SU-DHL-6 (cell line): ENCODE results near the gene ATG9B.

ENCODE experiments used
- EZH2phosphoT487 ChIP-seq: fragments of 200-600 bp; sonication (generic), shearing (Covaris generic); conservative IDR thresholded peaks from 2 replicates; pipeline ENCODE4 v1.6.1; 2018; ENCODE audit warnings: mild to moderate bottlenecking, antibody characterized with exemption, low read length, moderate library complexity, mixed read lengths
- TF ChIP-seq, protein P1 (sequence below): fragments of 200-600 bp; sonication (generic); IDR thresholded peaks from one replicate; pipeline ENCODE4 v1.5.1; 2017; ENCODE audit warnings: antibody characterized with exemption, mild to moderate bottlenecking, low read length, moderate library complexity; ENCODE audit not compliant: insufficient read depth, poor library complexity, severe bottlenecking

DNA sequence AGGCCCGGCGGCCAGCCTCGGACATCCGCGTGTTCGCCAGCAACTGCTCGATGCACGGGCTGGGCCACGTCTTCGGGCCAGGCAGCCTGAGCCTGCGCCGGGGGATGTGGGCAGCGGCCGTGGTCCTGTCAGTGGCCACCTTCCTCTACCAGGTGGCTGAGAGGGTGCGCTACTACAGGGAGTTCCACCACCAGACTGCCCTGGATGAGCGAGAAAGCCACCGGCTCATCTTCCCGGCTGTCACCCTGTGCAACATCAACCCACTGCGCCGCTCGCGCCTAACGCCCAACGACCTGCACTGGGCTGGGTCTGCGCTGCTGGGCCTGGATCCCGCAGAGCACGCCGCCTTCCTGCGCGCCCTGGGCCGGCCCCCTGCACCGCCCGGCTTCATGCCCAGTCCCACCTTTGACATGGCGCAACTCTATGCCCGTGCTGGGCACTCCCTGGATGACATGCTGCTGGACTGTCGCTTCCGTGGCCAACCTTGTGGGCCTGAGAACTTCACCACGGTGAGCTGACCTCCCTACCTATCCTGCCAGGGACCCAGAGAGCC, 24.7 kb upstream of the ATG9B start:
- TF ChIP-seq, protein P1, sequence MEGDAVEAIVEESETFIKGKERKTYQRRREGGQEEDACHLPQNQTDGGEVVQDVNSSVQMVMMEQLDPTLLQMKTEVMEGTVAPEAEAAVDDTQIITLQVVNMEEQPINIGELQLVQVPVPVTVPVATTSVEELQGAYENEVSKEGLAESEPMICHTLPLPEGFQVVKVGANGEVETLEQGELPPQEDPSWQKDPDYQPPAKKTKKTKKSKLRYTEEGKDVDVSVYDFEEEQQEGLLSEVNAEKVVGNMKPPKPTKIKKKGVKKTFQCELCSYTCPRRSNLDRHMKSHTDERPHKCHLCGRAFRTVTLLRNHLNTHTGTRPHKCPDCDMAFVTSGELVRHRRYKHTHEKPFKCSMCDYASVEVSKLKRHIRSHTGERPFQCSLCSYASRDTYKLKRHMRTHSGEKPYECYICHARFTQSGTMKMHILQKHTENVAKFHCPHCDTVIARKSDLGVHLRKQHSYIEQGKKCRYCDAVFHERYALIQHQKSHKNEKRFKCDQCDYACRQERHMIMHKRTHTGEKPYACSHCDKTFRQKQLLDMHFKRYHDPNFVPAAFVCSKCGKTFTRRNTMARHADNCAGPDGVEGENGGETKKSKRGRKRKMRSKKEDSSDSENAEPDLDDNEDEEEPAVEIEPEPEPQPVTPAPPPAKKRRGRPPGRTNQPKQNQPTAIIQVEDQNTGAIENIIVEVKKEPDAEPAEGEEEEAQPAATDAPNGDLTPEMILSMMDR, result no peak
- no peak for TF ChIP-seq EZH2phosphoT487
